Heart left ventricle (tissue), 16 donors: ENCODE data around the gene SLC9A9. TPM values are rescaled to one million over a fixed set of nuclear protein-coding genes. Genes with fewer than 3 reads are reported as not detected.

Source experiments
- ATAC-seq, 4 donors: fragments of 200-7000 bp; cut with Tn5 transposase; one replicate each; pipeline ENCODE4 v1.9.1; 2020 to 2022; ENCODE audit warnings: moderate library complexity in 4 of 4, mild to moderate bottlenecking in 3 of 4, moderate number of reproducible peaks in 1 of 4
- DNase-seq, 5 donors: peaks; one replicate each; pipeline ENCODE4 v3.0.0-alpha.2; 2020
- H3K27ac ChIP-seq, 12 donors: fragments of 200-600 bp; sonication (generic) in 4 of 12; one replicate each; pipeline versions ENCODE4 v1.5.0 to v1.8.0; 2016 to 2022; ENCODE audit warnings: mild to moderate bottlenecking in 2 of 12
- H3K27me3 ChIP-seq, 9 donors: fragments of 200-600 bp; sonication (generic) in 2 of 9; one replicate each; pipeline versions ENCODE4 v1.5.1 to v1.8.0; 2016 to 2022; ENCODE audit warnings: mild to moderate bottlenecking in 3 of 9
- H3K36me3 ChIP-seq, 9 donors: fragments of 200-600 bp; sonication (generic) in 2 of 9; one replicate each; pipeline versions ENCODE4 v1.5.0 to v1.8.0; 2018 to 2022; ENCODE audit warnings: mild to moderate bottlenecking in 2 of 9
- H3K4me1 ChIP-seq, 12 donors: fragments of 200-600 bp; sonication (generic) in 4 of 12; one replicate each; pipeline versions ENCODE4 v1.5.0 to v1.8.0; 2016 to 2022; ENCODE audit warnings: mild to moderate bottlenecking in 3 of 12
- H3K4me3 ChIP-seq, 12 donors: fragments of 200-600 bp; sonication (generic) in 4 of 12; one replicate each; pipeline versions ENCODE4 v1.5.0 to v1.8.0; 2017 to 2022; ENCODE audit warnings: mild to moderate bottlenecking in 9 of 12, moderate library complexity in 4 of 12
- H3K9me3 ChIP-seq, 12 donors: fragments of 200-600 bp; sonication (generic) in 4 of 12; one replicate each; pipeline versions ENCODE4 v1.5.0 to v1.8.0; 2016 to 2022; ENCODE audit warnings: mild to moderate bottlenecking in 1 of 12
- POLR2A ChIP-seq, 2 donors: fragments of 450-650 bp; IDR thresholded peaks; one replicate each; pipeline ENCODE4 v1.6.1; 2017; ENCODE audit warnings: antibody characterized with exemption in 2 of 2, mild to moderate bottlenecking in 2 of 2, moderate library complexity in 2 of 2
- WGBS, 4 donors: extraction: QIAGEN DNeasy Blood & Tissue Kit in 2 of 4; methylation state at CpG; one replicate each; pipeline versions ENCODE4 v1.1.5 to v1.1.7; 2013 to 2018; 5-methylcytosine and 5-hydroxymethylcytosine counted together
- intact Hi-C, 10 donors: fragments of 100-400 bp; cut with DNase I; formaldehyde crosslinking; loops; one replicate each; pipeline versions ENCODE4 v1.11.1 to v1.14.2; 2022
- polyA plus RNA-seq, 2 donors: library from polyadenylated mRNA; stranded (reverse); fragments of 200-250 nt; gene quantifications; one replicate each; pipeline ENCODE4 v1.2.3, GENCODE V29; 2013
- total RNA-seq, 9 donors: library from RNA; depleted of rRNA in 2 of 9; stranded (reverse); fragments of >200 nt in 2 of 9; fragmentation: NEBNext Ultra II Directional in 3 of 9; extraction: Animal tissue kit (Norgen Biotek cat#: 25700) in 3 of 9; gene quantifications; one replicate each; pipeline versions ENCODE4 v1.1.0 to v1.2.4, GENCODE V29; 2016 to 2023
- TF ChIP-seq, protein P1 (sequence below), 12 donors: fragments of 200-600 bp; sonication (generic) in 4 of 12; IDR thresholded peaks; one replicate each; pipeline versions ENCODE4 v1.5.0 to v1.8.0; 2018 to 2022; ENCODE audit warnings: antibody characterized with exemption in 12 of 12, mild to moderate bottlenecking in 5 of 12
- donor health status: ischemic (EF 13 %, LVEDD 7.1; RV severe dilation, severe dysfunction).
- donor health status: healthy with polysubstance abuse.
- donor health status: DM: no; HTN: yes; CAD: no.
- donor health status: DM: no; HTN: no; CAD: no.
- donor health status: ischemic (EF 25% LVEDD 6.9; RV normal size, moderate dysfunction).
- donor health status: ischemic (EF 25% LVEDD 5.7; RV mildly dilated, moderate dysfunction).
- donor health status: healthy.
- donor health status: DM: yes; HTN: yes; CAD: no.
- donor health status: ischemic (EF 35%, LVEDD 5.7; RV mildly dilated, moderate dysfunction).
- donor health status: nonischemic (EF 11% LVEDD 7.7; RV severe dilation, severe dysfunction).
- donor health status: DM: yes; HTN: yes; CAD: no.
- donor health status: PGD.
- donor health status: ischemic (EF 29% LVEDD 5.4; RV normal size, mild dysfunction).
- donor health status: nonischemic (EF 23%, LVEDD 6.1; RV moderate dilation, normal function).

Gene SLC9A9
- total and polyA plus RNA-seq, 11 donors: 0.76 to 17.5 (median 3.3) TPM

DNA sequence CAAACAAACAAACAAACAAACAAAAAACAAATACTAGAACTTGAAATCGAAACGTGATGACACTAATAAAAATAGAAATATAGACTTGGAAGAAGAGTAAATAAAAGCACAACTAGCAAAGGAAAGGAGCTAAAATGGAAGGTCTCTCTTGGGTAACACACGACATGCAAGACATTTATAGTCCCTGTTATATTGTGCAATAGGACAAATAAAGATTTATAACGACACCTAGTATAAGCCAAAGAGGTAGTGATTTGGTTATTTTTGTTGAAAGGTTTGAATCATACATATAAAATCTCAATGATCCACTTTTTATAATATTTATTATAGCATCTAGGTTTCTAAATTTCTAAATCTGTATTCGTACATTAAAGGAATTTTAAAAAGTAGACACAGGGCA is 379.1 kb downstream of the SLC9A9 start:
- Histone ChIP-seq H3K9me3 (no peaks in the 10 kb centered on the region), H3K4me1 (no peaks in the 10 kb centered on the region), H3K27me3 (no peaks in the 10 kb centered on the region), H3K36me3 (peaks cover 0 to 13% (median 0%) of the 10 kb centered on the region in 9 donors), H3K27ac (no peak overlapping the region), H3K4me3 (no peak overlapping the region)
- no peak for ATAC-seq
- WGBS, 4 donors: 73 to 82% (median 75%) methylated on average over 5 of the region's 5 CpGs
- intact Hi-C loops: no loop called here
- TF ChIP-seq, protein P1, sequence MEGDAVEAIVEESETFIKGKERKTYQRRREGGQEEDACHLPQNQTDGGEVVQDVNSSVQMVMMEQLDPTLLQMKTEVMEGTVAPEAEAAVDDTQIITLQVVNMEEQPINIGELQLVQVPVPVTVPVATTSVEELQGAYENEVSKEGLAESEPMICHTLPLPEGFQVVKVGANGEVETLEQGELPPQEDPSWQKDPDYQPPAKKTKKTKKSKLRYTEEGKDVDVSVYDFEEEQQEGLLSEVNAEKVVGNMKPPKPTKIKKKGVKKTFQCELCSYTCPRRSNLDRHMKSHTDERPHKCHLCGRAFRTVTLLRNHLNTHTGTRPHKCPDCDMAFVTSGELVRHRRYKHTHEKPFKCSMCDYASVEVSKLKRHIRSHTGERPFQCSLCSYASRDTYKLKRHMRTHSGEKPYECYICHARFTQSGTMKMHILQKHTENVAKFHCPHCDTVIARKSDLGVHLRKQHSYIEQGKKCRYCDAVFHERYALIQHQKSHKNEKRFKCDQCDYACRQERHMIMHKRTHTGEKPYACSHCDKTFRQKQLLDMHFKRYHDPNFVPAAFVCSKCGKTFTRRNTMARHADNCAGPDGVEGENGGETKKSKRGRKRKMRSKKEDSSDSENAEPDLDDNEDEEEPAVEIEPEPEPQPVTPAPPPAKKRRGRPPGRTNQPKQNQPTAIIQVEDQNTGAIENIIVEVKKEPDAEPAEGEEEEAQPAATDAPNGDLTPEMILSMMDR (IDR thresholded peaks at IDR 0.05): no peak
- no peak for TF ChIP-seq POLR2A (IDR thresholded peaks at IDR 0.05)
- DNase-seq: no peak

DNA sequence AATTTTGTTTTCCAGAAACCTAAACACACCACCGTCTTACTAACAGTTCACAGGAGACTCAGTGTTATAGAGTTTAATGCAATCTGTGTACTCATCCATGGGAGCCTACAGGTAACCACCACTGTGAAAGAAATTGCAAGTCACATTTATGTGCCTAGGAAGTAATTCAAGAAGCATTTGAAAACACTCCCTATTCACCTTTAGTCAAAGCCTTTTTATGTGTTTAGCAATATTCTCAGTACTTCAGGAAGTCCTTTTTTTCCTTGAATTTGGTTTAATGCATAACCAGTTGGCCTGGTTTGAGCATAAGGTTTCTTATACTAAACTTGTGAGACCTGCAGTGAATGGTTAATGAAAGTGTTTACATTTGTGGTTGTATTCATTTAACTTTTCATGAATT is 382.6 kb downstream of the SLC9A9 start:
- H3K27ac ChIP-seq: no peak overlapping the region

DNA sequence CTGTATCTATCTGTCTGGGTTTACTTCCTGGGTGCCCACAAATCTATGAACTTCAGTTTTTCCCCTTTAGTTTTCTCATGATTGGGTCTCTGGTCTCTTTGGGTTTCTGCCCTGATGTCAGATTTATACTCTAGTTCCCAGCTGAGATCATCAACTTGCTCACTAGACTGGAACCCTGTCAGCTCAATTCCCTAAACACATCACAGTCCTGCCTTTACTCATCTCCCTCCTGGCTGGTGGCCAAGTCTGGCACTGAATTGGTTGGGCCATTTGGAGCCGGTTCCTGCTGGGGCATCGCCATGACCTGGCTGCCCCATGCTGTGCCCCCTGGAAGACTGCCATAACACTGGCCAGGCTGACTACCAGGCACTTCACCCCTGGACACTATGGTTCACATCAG is 383.4 kb downstream of the SLC9A9 start:
- ATAC-seq: no peak
- Histone ChIP-seq H3K27ac (no peak overlapping the region), H3K4me3 (no peak overlapping the region), H3K9me3 (no peaks in the 10 kb centered on the region), H3K36me3 (peaks cover 0 to 13% (median 0%) of the 10 kb centered on the region in 9 donors), H3K4me1 (no peaks in the 10 kb centered on the region), H3K27me3 (no peaks in the 10 kb centered on the region)
- intact Hi-C loops: no loop called here
- 39 to 54% (median 53%) methylated on average over 2 of the region's 2 CpGs for WGBS, 4 donors
- no peak for DNase-seq
- TF ChIP-seq, protein P1 (IDR thresholded peaks at IDR 0.05): no peak

More for the DNA sequence above, 382.6 kb downstream of the SLC9A9 start:
- ATAC-seq: no peak
- no peak for DNase-seq
- no peak overlapping the region for H3K4me3 ChIP-seq
- WGBS, 4 donors: 80 to 96% (median 87%) methylated on average over 1 of the region's 1 CpG
- no peaks in the 10 kb centered on the region for H3K4me1 ChIP-seq
- H3K9me3 ChIP-seq: no peaks in the 10 kb centered on the region
- no peaks in the 10 kb centered on the region for H3K27me3 ChIP-seq
- intact Hi-C loops: no loop called here
- H3K36me3 ChIP-seq: peaks cover 0 to 13% (median 0%) of the 10 kb centered on the region in 9 donors
- TF ChIP-seq, protein P1 (IDR thresholded peaks at IDR 0.05): no peak
- no peak for TF ChIP-seq POLR2A (IDR thresholded peaks at IDR 0.05)

DNA sequence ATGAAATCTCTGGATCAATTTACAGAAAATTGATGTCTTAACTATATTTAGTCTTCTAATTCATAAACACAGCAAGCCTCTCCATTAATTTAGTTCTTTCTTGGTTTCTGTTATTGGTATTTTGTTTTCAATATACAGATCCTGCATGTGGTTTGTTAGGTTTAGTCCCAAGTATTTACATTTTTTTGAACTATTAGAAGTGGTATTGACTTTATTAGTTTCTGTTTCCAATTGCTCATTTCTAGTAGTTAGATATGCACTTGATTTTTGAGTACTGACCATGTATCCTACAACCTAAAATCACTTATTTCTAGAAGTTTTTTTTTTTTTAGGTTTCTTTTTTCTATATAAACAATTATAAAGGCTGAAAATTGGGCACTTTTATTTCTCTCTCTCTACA is 392.8 kb downstream of the SLC9A9 start:
- Histone ChIP-seq H3K9me3 (peaks cover 0 to 31% (median 0%) of the 10 kb centered on the region in 12 donors), H3K4me1 (no peaks in the 10 kb centered on the region), H3K27me3 (no peaks in the 10 kb centered on the region), H3K27ac (no peak overlapping the region), H3K36me3 (no peaks in the 10 kb centered on the region), H3K4me3 (no peak overlapping the region)
- TF ChIP-seq POLR2A (IDR thresholded peaks at IDR 0.05): no peak
- TF ChIP-seq, protein P1 (IDR thresholded peaks at IDR 0.05): no peak
- no peak for ATAC-seq
- DNase-seq: no peak
- intact Hi-C loops: no loop called here
